ENCODE results near the gene NOL8. TPM values are rescaled to one million over a fixed set of nuclear protein-coding genes. Genes with fewer than 3 reads are reported as not detected.

NOL8 gene
- total RNA-seq, 2 experiments from 2014 or later: 57.7 to 80.2 TPM

DNA sequence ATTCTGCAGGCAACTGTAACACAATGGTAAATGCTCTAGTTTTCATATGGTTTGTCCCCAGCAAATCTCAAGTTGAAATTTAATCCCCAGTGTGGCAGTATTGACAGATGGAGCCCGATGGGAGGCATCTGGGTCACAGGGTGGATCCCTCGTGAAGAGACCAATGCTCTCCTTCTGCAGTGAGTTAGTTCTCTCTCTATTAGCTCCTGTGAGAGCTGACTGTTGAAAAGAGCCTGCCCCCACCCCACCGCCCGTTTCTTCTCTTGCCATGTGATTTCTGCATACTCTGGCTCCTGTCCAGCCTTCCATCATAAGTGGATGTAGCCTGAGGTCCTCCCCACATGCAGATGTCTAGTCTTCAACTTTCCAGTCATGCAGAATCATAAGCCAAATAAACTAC lies 58.7 kb downstream of the NOL8 start:
- no peaks in the 10 kb centered on the region for H3K27me3 Mint-ChIP-seq
- POLR2A ChIA-PET: interaction anchor here (0.8 to 1.6 kb wide), 2 partner anchors 12 to 24 kb away, joined by 3 to 6 read pairs; no protein-coding TSS in a partner anchor
- intact Hi-C loops (cut with DNase I, micrococcal nuclease): no loop called here
- peaks cover 73% of the 10 kb centered on the region for H3K36me3 Mint-ChIP-seq (ENCODE audit: low read depth)
- ATAC-seq: no peak
- CTCF ChIA-PET: no interaction called here
- H3K27ac Mint-ChIP-seq: no peak overlapping the region
- no peaks in the 10 kb centered on the region for H3K4me1 Mint-ChIP-seq
- H3K9me3 Mint-ChIP-seq (ENCODE audit: low read depth): no peaks in the 10 kb centered on the region
- no peak for DNase-seq
- H3K4me3 Mint-ChIP-seq: no peak overlapping the region

DNA sequence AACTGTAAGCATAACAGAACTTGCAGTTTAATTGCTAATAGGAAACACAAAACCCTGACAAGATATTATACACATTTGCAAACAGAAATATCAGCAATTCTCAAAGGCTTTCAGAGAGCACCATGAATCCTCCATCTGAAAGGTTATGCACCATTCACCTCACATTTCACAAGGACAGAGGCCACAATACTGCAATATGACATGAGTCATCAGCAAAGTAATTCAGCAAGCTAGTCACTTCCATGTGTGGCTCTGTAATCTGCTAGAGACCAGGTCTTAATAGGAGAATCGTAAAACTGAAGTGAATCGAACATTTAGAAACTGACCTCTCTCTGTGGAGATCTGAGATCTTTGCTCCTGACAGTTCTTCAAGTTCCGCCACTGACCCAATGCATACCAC lies 60.0 kb downstream of the NOL8 start:
- CTCF ChIA-PET: no interaction called here
- Mint-ChIP-seq H3K27me3 (no peaks in the 10 kb centered on the region), H3K27ac (no peak overlapping the region), H3K4me1 (no peaks in the 10 kb centered on the region), H3K36me3 (ENCODE audit: low read depth) (peaks cover 70% of the 10 kb centered on the region), H3K4me3 (no peak overlapping the region), H3K9me3 (ENCODE audit: low read depth) (no peaks in the 10 kb centered on the region)
- no peak for DNase-seq
- intact Hi-C loops (cut with DNase I, micrococcal nuclease): no loop called here
- POLR2A ChIA-PET: interaction anchor here (0.6 kb wide), 1 partner anchor 346 kb away, joined by 3 read pairs; no protein-coding TSS in a partner anchor
- ATAC-seq: peak; percentile 58

DNA sequence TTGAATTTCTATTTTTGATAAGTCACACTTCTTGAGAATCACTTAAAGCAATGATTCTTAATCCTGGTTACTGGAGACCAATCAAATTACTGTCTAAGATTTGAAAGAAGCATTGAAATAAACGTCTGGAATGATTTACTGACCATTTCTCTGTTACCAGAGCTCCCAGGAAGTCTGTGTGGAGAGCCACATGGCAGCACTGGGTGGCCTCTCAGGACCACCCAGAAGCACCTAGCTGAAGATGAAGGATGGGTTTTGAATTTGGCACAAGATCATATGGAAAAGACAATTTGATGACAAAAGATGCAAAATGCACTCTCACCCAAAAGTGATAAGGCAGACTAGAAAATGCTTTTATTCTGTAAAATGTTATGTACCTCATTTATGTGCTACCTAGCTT lies 62.0 kb downstream of the NOL8 start:
- no peak for ATAC-seq
- H3K36me3 Mint-ChIP-seq (ENCODE audit: low read depth): peaks cover 74% of the 10 kb centered on the region

DNA sequence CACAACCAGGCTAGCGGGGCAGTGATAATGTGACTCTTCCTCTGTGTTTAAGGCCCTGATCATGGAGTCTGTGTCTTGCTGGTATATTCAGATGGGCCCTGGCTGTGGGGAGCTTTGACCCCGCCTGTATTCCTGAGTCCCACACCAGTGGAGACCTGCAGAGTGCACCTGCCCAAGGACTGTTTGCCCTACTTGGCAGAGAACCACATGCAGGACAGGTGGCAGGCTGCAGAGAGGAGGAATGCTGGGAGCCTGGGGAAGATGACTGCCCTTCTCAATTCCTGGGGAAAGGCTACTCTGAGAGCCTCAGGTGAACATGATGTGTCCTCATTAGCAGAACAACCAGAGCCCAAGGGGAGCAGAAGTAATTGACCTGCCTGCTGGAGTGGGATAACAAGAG lies 67.8 kb downstream of the NOL8 start:
- Mint-ChIP-seq H3K9me3 (ENCODE audit: low read depth) (no peaks in the 10 kb centered on the region), H3K27me3 (no peaks in the 10 kb centered on the region), H3K4me3 (no peak overlapping the region), H3K27ac (no peak overlapping the region), H3K4me1 (no peaks in the 10 kb centered on the region), H3K36me3 (ENCODE audit: low read depth) (peaks cover 67% of the 10 kb centered on the region)
- ChIA-PET POLR2A (no interaction called here), CTCF (no interaction called here)
- DNase-seq: no peak
- intact Hi-C loops (cut with DNase I, micrococcal nuclease): no loop called here
- ATAC-seq: no peak

More for the DNA sequence above, 62.0 kb downstream of the NOL8 start:
- no peak for DNase-seq
- Mint-ChIP-seq H3K9me3 (ENCODE audit: low read depth) (no peaks in the 10 kb centered on the region), H3K4me3 (no peak overlapping the region), H3K4me1 (no peaks in the 10 kb centered on the region), H3K27ac (no peak overlapping the region), H3K27me3 (no peaks in the 10 kb centered on the region)
- intact Hi-C loops (cut with DNase I, micrococcal nuclease): no loop called here
- ChIA-PET CTCF (interaction anchor here (0.8 to 0.9 kb wide), 2 partner anchors 38 to 126 kb away, joined by 3 to 4 read pairs; no protein-coding TSS in a partner anchor), POLR2A (no interaction called here)

- ATAC-seq: no peak
- CTCF ChIA-PET: no interaction called here
- no peaks in the 10 kb centered on the region for H3K4me1 Mint-ChIP-seq
- POLR2A ChIA-PET: no interaction called here
- no peak overlapping the region for H3K27ac Mint-ChIP-seq
- intact Hi-C loops (cut with DNase I, micrococcal nuclease): loop anchor here in 1 of 2 experiments (5.0 kb wide), 1 partner anchor 33 kb away; no protein-coding TSS in a partner anchor
- no peaks in the 10 kb centered on the region for H3K9me3 Mint-ChIP-seq (ENCODE audit: low read depth)
- no peak for DNase-seq
- peaks cover 71% of the 10 kb centered on the region for H3K36me3 Mint-ChIP-seq (ENCODE audit: low read depth)
- no peaks in the 10 kb centered on the region for H3K27me3 Mint-ChIP-seq
- no peak overlapping the region for H3K4me3 Mint-ChIP-seq
These were observed 70.5 kb downstream of the NOL8 start for GRCh38 chr9:92254381-92255337.

GRCh38 chr9:92253656-92254055 lies 71.5 kb downstream of the NOL8 start:
- ChIA-PET CTCF (interaction anchor here (0.9 kb wide), 1 partner anchor 16 kb away, joined by 4 read pairs; no protein-coding TSS in a partner anchor), POLR2A (interaction anchor here (0.7 kb wide), 1 partner anchor 57 kb away, joined by 4 read pairs; no protein-coding TSS in a partner anchor)
- no peak for DNase-seq
- intact Hi-C loops (cut with DNase I, micrococcal nuclease): loop anchor here in 1 of 2 experiments (5.0 kb wide), 1 partner anchor 34 kb away; no protein-coding TSS in a partner anchor
- H3K27me3 Mint-ChIP-seq: no peaks in the 10 kb centered on the region
- ATAC-seq: no peak
- no peak overlapping the region for H3K4me3 Mint-ChIP-seq
- H3K9me3 Mint-ChIP-seq (ENCODE audit: low read depth): no peaks in the 10 kb centered on the region
- H3K36me3 Mint-ChIP-seq (ENCODE audit: low read depth): peaks cover 71% of the 10 kb centered on the region
- H3K27ac Mint-ChIP-seq: no peak overlapping the region
- no peaks in the 10 kb centered on the region for H3K4me1 Mint-ChIP-seq

GRCh38 chr9:92247981-92248380 lies 77.2 kb downstream of the NOL8 start:
- H3K36me3 Mint-ChIP-seq (ENCODE audit: low read depth): peaks cover 76% of the 10 kb centered on the region
- H3K4me1 Mint-ChIP-seq: peaks cover 6% of the 10 kb centered on the region
- DNase-seq: no peak
- intact Hi-C loops (cut with DNase I, micrococcal nuclease): loop anchor here (5.0 to 10.0 kb wide), 2 partner anchors 39 to 113 kb away; no protein-coding TSS in a partner anchor
- ChIA-PET POLR2A (no interaction called here), CTCF (interaction anchor here (0.7 kb wide), 1 partner anchor 113 kb away, joined by 3 read pairs; no protein-coding TSS in a partner anchor)
- H3K27ac Mint-ChIP-seq: peak overlapping the region; percentile 42
- H3K27me3 Mint-ChIP-seq: no peaks in the 10 kb centered on the region
- H3K9me3 Mint-ChIP-seq (ENCODE audit: low read depth): no peaks in the 10 kb centered on the region
- H3K4me3 Mint-ChIP-seq: no peak overlapping the region
- no peak for ATAC-seq

Small RNA genes lying within 50 kb of the gene (microRNA-seq; reads per million reads assigned to microRNA genes)
- gene MIR3651 (ENCODE audit: borderline replicate concordance): 19.0 reads per million, percentile 43 among the genes with 10 or more reads in this experiment

Other genes with a start within 250 kb of the NOL8 start
- 10 to 100 TPM; 45.9 to 46.6 TPM for gene SPTLC1, start 209.9 kb downstream of the NOL8 start, total RNA-seq
- gene IARS1, start 31.7 kb downstream of the NOL8 start, total RNA-seq: 100 to 1,000 TPM; 261 to 286 TPM
- 10 to 100 TPM; 22.8 to 32.3 TPM for gene CENPP, start 603 bp upstream of the NOL8 start, total RNA-seq
- not detected for gene OGN, start 79.2 kb upstream of the NOL8 start, total RNA-seq
- gene OMD, start 99.1 kb upstream of the NOL8 start, total RNA-seq: not detected
- not detected for gene ASPN, start 157.2 kb upstream of the NOL8 start, total RNA-seq
- gene ECM2, start 210.6 kb upstream of the NOL8 start, total RNA-seq: not detected

Measured in activated CD4-positive, alpha-beta T cell treated with anti-CD3 and anti-CD28 coated beads for 36 hours (primary cell).